Measurements from ENCODE around the gene PLEKHO2.

DNA sequence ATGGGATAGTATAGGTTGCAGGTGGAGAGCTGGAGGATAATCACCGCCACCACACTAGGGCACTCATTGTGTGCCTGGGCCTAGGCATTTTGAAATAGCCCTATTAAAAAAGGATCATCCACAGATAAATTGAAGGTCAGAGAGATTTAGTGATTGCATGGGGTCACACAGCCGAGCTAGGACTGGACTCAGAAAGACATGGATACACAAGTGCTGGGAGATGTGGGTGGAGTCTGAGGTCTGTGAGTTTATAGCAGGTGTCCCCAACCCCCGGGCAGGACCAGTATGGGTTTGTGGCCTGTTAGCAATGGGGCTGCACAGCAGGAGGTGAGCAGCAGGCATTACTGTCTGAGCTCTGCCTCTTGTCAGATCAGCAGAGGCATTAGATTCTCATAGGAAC lies 64.7 kb downstream of the PLEKHO2 start:
- TF ChIP-seq, protein P1, sequence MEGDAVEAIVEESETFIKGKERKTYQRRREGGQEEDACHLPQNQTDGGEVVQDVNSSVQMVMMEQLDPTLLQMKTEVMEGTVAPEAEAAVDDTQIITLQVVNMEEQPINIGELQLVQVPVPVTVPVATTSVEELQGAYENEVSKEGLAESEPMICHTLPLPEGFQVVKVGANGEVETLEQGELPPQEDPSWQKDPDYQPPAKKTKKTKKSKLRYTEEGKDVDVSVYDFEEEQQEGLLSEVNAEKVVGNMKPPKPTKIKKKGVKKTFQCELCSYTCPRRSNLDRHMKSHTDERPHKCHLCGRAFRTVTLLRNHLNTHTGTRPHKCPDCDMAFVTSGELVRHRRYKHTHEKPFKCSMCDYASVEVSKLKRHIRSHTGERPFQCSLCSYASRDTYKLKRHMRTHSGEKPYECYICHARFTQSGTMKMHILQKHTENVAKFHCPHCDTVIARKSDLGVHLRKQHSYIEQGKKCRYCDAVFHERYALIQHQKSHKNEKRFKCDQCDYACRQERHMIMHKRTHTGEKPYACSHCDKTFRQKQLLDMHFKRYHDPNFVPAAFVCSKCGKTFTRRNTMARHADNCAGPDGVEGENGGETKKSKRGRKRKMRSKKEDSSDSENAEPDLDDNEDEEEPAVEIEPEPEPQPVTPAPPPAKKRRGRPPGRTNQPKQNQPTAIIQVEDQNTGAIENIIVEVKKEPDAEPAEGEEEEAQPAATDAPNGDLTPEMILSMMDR (conservative IDR thresholded peaks at IDR 0.05; ENCODE audit: low read depth in 2 of 2): no peak
- TF ChIP-seq REST (IDR thresholded peaks at IDR 0.05; ENCODE audit: unreplicated experiment) (no peak), EZH2 (IDR thresholded peaks at IDR 0.05; ENCODE audit: low read depth, unreplicated experiment) (no peak), EZH2phosphoT487 (IDR thresholded peaks at IDR 0.05; ENCODE audit: unreplicated experiment) (no peak), ZNF114 (CRISPR knock-in tag; IDR thresholded peaks at IDR 0.05) (no peak)
- TF ChIP-seq, protein P2, sequence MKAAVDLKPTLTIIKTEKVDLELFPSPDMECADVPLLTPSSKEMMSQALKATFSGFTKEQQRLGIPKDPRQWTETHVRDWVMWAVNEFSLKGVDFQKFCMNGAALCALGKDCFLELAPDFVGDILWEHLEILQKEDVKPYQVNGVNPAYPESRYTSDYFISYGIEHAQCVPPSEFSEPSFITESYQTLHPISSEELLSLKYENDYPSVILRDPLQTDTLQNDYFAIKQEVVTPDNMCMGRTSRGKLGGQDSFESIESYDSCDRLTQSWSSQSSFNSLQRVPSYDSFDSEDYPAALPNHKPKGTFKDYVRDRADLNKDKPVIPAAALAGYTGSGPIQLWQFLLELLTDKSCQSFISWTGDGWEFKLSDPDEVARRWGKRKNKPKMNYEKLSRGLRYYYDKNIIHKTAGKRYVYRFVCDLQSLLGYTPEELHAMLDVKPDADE (IDR thresholded peaks at IDR 0.05): no peak
